ENCODE measurements around the gene PHACTR1. TPM values are rescaled to one million over a fixed set of nuclear protein-coding genes. Genes with fewer than 3 reads are reported as not detected.

The PHACTR1 gene
- total RNA-seq, 1 experiment from 2014 or later = 0.05 TPM

DNA sequence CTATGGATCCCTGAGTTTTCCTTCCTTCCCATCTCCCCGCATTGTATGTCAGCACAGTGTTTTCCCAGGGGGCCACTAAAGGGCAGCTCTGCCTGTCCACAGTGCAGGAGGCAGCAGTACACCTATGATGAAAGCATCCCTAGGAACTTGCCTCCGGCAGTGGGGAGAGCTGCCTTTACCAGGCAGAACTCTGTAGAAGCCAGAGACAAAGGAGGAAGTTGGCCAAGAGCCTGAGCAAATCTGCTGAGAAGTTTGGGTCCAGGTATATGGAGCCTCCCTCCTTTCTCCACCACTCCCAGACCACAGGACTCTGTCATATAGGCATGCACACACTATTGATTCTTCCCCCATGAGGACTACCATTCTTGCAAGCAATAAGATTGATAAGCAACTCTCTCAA, 329.1 kb downstream of the PHACTR1 start:
- ATAC-seq = no peak
- Histone ChIP-seq H3K4me1 (ENCODE audit: control insufficient read depth, insufficient read depth, low read length) (no peaks in the 10 kb centered on the region), H3K9me3 (ENCODE audit: control insufficient read depth, insufficient read depth, low read depth, low read length) (no peaks in the 10 kb centered on the region), H3K36me3 (ENCODE audit: control insufficient read depth, insufficient read depth, low read length) (no peaks in the 10 kb centered on the region), H3K4me3 (ENCODE audit: low read depth in 2 of 2, low read length in 2 of 2) (no peak overlapping the region), H3K27me3 (ENCODE audit: control insufficient read depth, insufficient read depth, low read length) (no peaks in the 10 kb centered on the region), H3K27ac (ENCODE audit: low read length) (no peak overlapping the region)
- CTCF ChIA-PET = no interaction called here
- in situ Hi-C loops (cut with HindIII; ENCODE audit: low pct_unique_long_range_greater_than_20kb, low sequenced_read_pairs) (no loop called here), intact Hi-C loops (cut with micrococcal nuclease; ENCODE audit: unreplicated experiment) (no loop called here)
- no TSS peak for BruUV-seq (replicated peaks)
- no peak for DNase-seq (ENCODE audit: low read depth, low spot score)
- POLR2A ChIA-PET = no interaction called here
- TF ChIP-seq TCF7L2 (IDR thresholded peaks at IDR 0.05; ENCODE audit: low read depth, low read length) (no peak), POLR2AphosphoS5 (IDR thresholded peaks at IDR 0.05; ENCODE audit: low read depth, low read length) (no peak), SIN3A (IDR thresholded peaks at IDR 0.05; ENCODE audit: borderline replicate concordance, insufficient read depth, low read depth, low read length) (no peak)
- TF ChIP-seq, protein P1, sequence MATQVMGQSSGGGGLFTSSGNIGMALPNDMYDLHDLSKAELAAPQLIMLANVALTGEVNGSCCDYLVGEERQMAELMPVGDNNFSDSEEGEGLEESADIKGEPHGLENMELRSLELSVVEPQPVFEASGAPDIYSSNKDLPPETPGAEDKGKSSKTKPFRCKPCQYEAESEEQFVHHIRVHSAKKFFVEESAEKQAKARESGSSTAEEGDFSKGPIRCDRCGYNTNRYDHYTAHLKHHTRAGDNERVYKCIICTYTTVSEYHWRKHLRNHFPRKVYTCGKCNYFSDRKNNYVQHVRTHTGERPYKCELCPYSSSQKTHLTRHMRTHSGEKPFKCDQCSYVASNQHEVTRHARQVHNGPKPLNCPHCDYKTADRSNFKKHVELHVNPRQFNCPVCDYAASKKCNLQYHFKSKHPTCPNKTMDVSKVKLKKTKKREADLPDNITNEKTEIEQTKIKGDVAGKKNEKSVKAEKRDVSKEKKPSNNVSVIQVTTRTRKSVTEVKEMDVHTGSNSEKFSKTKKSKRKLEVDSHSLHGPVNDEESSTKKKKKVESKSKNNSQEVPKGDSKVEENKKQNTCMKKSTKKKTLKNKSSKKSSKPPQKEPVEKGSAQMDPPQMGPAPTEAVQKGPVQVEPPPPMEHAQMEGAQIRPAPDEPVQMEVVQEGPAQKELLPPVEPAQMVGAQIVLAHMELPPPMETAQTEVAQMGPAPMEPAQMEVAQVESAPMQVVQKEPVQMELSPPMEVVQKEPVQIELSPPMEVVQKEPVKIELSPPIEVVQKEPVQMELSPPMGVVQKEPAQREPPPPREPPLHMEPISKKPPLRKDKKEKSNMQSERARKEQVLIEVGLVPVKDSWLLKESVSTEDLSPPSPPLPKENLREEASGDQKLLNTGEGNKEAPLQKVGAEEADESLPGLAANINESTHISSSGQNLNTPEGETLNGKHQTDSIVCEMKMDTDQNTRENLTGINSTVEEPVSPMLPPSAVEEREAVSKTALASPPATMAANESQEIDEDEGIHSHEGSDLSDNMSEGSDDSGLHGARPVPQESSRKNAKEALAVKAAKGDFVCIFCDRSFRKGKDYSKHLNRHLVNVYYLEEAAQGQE (IDR thresholded peaks at IDR 0.05; ENCODE audit: insufficient read depth in 1 of 2, low read depth in 2 of 2, low read length in 1 of 2) = no peak
- TF ChIP-seq, protein P2, sequence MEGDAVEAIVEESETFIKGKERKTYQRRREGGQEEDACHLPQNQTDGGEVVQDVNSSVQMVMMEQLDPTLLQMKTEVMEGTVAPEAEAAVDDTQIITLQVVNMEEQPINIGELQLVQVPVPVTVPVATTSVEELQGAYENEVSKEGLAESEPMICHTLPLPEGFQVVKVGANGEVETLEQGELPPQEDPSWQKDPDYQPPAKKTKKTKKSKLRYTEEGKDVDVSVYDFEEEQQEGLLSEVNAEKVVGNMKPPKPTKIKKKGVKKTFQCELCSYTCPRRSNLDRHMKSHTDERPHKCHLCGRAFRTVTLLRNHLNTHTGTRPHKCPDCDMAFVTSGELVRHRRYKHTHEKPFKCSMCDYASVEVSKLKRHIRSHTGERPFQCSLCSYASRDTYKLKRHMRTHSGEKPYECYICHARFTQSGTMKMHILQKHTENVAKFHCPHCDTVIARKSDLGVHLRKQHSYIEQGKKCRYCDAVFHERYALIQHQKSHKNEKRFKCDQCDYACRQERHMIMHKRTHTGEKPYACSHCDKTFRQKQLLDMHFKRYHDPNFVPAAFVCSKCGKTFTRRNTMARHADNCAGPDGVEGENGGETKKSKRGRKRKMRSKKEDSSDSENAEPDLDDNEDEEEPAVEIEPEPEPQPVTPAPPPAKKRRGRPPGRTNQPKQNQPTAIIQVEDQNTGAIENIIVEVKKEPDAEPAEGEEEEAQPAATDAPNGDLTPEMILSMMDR (IDR thresholded peaks at IDR 0.05) = no peak

DNA sequence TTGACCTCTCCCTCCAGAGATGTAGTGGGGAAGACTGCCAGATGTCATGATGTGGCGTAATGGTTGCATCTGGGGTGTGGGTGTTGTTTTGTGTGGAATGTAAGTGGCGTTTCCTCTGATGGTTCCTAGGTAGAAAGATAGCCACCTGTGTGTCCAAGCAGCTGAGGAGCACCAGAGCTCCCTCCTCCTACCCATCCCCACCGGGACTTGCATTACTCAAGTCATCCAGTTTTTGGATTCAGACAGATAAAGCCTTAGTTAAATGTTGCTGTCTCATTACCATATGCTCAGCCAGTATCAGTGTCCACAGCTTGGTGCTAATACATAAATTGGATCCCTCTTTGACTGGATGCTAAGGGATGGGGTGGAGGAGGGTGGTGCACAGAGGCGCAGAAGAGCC, 329.5 kb downstream of the PHACTR1 start:
- Histone ChIP-seq H3K4me1 (ENCODE audit: control insufficient read depth, insufficient read depth, low read length) (no peaks in the 10 kb centered on the region), H3K9me3 (ENCODE audit: control insufficient read depth, insufficient read depth, low read depth, low read length) (no peaks in the 10 kb centered on the region), H3K4me3 (ENCODE audit: low read depth in 2 of 2, low read length in 2 of 2) (no peak overlapping the region), H3K27me3 (ENCODE audit: control insufficient read depth, insufficient read depth, low read length) (no peaks in the 10 kb centered on the region), H3K36me3 (ENCODE audit: control insufficient read depth, insufficient read depth, low read length) (no peaks in the 10 kb centered on the region), H3K27ac (ENCODE audit: low read length) (no peak overlapping the region)
- ChIA-PET POLR2A (no interaction called here), CTCF (no interaction called here)
- TF ChIP-seq, protein P2 (IDR thresholded peaks at IDR 0.05) = no peak
- no TSS peak for BruUV-seq (replicated peaks)
- in situ Hi-C loops (cut with HindIII; ENCODE audit: low pct_unique_long_range_greater_than_20kb, low sequenced_read_pairs) = no loop called here
- ATAC-seq = no peak
- no peak for DNase-seq (ENCODE audit: low read depth, low spot score)
- intact Hi-C loops (cut with micrococcal nuclease; ENCODE audit: unreplicated experiment) = no loop called here

DNA sequence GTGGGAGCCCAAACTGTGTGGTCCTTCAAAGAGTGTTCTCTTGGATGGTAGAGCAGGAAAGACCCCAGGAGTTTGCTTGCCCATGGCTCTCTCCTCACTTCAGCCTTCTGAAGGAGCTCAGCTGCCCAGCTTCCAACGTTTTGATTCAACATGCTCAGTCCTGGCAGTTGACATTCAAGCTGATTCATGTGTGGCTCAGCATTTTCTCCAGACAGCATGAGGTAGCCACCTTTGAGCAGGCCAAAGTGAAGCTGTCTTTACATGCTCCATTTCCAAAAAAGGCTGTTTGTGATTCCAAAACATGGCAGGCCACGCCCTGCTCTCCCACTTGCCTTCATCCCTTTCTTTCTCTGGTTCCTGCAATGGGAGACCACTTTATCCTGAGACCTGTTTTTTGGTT, 331.5 kb downstream of the PHACTR1 start:
- POLR2A ChIA-PET = no interaction called here

More for the DNA sequence above, 331.5 kb downstream of the PHACTR1 start:
- Histone ChIP-seq H3K27me3 (ENCODE audit: control insufficient read depth, insufficient read depth, low read length) (peaks cover 2% of the 10 kb centered on the region; the same call in 1 of the 2 replicates), H3K9me3 (ENCODE audit: control insufficient read depth, insufficient read depth, low read depth, low read length) (no peaks in the 10 kb centered on the region), H3K4me3 (ENCODE audit: low read depth in 2 of 2, low read length in 2 of 2) (no peak overlapping the region), H3K27ac (ENCODE audit: low read length) (no peak overlapping the region), H3K36me3 (ENCODE audit: control insufficient read depth, insufficient read depth, low read length) (no peaks in the 10 kb centered on the region), H3K4me1 (ENCODE audit: control insufficient read depth, insufficient read depth, low read length) (no peaks in the 10 kb centered on the region)
- DNase-seq (ENCODE audit: low read depth, low spot score) (no peak), ATAC-seq (no peak)
- BruUV-seq (replicated peaks) = no TSS peak
- TF ChIP-seq POLR2AphosphoS5 (IDR thresholded peaks at IDR 0.05; ENCODE audit: low read depth, low read length) (no peak), SIN3A (IDR thresholded peaks at IDR 0.05; ENCODE audit: borderline replicate concordance, insufficient read depth, low read depth, low read length) (no peak)
- TF ChIP-seq, protein P2 (IDR thresholded peaks at IDR 0.05) = no peak
- TF ChIP-seq, protein P1 (IDR thresholded peaks at IDR 0.05; ENCODE audit: insufficient read depth in 1 of 2, low read depth in 2 of 2, low read length in 1 of 2) = no peak
- intact Hi-C loops (cut with micrococcal nuclease; ENCODE audit: unreplicated experiment) (no loop called here), in situ Hi-C loops (cut with HindIII; ENCODE audit: low pct_unique_long_range_greater_than_20kb, low sequenced_read_pairs) (no loop called here)
- CTCF ChIA-PET = interaction anchor here (0.6 kb wide), 1 partner anchor 215 kb away, joined by 3 read pairs; no protein-coding TSS in a partner anchor
